ENCODE measurements around the gene CA6. TPM values are rescaled to one million over a fixed set of nuclear protein-coding genes. Genes with fewer than 3 reads are reported as not detected.
"Not testable (repeated sequence)": the region's sequence is repeated elsewhere in the genome, so short reads cannot be mapped to it uniquely, and the experiment has no call there.

Gene CA6
- total RNA-seq, 1 donor: not detected

DNA sequence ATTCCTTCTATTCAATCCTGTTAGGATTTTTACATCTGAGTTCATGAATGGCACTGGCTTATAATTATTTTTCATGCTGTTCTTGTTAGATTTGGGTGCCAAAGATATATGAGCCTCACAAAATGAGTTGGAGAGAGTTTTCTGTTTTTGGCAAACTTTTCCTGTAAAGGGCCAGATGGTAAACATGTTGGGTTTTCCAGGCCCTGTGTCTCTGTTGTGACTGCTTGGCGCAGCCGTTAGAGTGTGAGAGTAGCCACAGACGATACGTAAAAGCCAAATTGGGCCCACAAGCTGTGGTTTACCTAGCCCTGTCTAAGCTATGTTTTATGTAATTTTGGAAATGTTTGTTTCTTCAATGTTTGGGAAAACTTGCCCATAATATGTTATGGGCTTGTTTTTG lies 15.6 kb upstream of the CA6 start:
- Histone ChIP-seq H3K4me2 (ENCODE audit: insufficient read depth, low read length) (no peak overlapping the region), H3K4me3 (ENCODE audit: insufficient read depth, low read length) (no peak overlapping the region)
- TF ChIP-seq, protein P1, sequence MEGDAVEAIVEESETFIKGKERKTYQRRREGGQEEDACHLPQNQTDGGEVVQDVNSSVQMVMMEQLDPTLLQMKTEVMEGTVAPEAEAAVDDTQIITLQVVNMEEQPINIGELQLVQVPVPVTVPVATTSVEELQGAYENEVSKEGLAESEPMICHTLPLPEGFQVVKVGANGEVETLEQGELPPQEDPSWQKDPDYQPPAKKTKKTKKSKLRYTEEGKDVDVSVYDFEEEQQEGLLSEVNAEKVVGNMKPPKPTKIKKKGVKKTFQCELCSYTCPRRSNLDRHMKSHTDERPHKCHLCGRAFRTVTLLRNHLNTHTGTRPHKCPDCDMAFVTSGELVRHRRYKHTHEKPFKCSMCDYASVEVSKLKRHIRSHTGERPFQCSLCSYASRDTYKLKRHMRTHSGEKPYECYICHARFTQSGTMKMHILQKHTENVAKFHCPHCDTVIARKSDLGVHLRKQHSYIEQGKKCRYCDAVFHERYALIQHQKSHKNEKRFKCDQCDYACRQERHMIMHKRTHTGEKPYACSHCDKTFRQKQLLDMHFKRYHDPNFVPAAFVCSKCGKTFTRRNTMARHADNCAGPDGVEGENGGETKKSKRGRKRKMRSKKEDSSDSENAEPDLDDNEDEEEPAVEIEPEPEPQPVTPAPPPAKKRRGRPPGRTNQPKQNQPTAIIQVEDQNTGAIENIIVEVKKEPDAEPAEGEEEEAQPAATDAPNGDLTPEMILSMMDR (IDR thresholded peaks at IDR 0.05; ENCODE audit: extremely low read depth, low read depth, low read length): no peak

DNA sequence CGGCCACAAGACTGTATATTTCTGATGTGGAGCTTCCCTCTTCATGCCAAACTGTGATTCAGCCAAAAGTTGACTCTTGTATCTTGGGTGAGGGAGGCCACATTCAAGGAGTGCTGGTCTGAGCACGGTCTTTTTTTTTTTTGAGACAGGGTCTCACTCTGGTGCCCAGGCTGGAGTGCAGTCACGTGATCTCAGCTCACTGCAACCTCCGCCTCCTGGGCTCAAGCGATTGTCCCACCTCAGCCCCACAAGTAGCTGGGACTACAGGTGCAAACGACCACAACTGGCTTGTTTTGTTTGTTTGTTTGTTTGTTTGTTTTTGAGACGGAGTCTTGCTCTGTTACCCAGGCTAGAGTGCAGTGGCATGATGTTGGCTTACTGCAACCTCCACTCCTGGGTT lies 8.6 kb upstream of the CA6 start:
- not testable (repeated sequence) for H3K27ac ChIP-seq (ENCODE audit: low read depth, low read length); H3K9me3 ChIP-seq (ENCODE audit: low read depth, low read length); DNase-seq (ENCODE audit: insufficient read length, low spot score, missing footprints); H3K4me3 ChIP-seq (ENCODE audit: insufficient read depth, low read length); H3K79me2 ChIP-seq (ENCODE audit: insufficient read depth, low read length); H2AFZ ChIP-seq (ENCODE audit: low read length); H3K4me1 ChIP-seq (ENCODE audit: insufficient read depth, low read length); H3K4me2 ChIP-seq (ENCODE audit: insufficient read depth, low read length); H3K27me3 ChIP-seq (ENCODE audit: insufficient read depth, low read length); H4K20me1 ChIP-seq (ENCODE audit: insufficient read depth, low read length); H3K36me3 ChIP-seq (ENCODE audit: insufficient read depth, low read length)

More for the DNA sequence above, 15.6 kb upstream of the CA6 start:
- Histone ChIP-seq H4K20me1 (ENCODE audit: insufficient read depth, low read length) (no peaks in the 10 kb centered on the region), H2AFZ (ENCODE audit: low read length) (no peak overlapping the region), H3K4me1 (ENCODE audit: insufficient read depth, low read length) (no peaks in the 10 kb centered on the region), H3K36me3 (ENCODE audit: insufficient read depth, low read length) (no peaks in the 10 kb centered on the region), H3K9me3 (ENCODE audit: low read depth, low read length) (no peaks in the 10 kb centered on the region), H3K27ac (ENCODE audit: low read depth, low read length) (no peak overlapping the region), H3K27me3 (ENCODE audit: insufficient read depth, low read length) (peaks cover 10% of the 10 kb centered on the region), H3K79me2 (ENCODE audit: insufficient read depth, low read length) (no peaks in the 10 kb centered on the region)
- no peak for DNase-seq (ENCODE audit: insufficient read length, low spot score, missing footprints)

DNA sequence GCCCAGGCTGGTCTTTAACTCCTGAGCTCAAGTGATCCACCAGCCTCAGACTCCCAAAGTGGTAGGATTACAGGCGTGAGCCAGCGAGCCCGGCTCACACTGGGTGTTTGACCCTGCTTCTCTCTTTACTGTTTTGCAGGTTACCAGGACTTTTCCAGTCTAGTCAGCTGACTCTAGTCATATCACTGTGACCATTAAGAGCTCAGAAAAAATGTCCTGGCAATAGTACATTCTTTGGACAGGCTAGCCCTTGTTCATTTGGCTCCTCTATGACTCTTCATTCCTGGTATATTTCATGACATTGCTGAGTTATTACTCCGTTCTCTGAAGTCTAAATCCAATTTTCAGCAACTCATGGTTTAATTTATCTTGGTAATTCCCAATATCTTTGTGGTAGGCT lies 8.0 kb upstream of the CA6 start:
- Histone ChIP-seq H2AFZ (ENCODE audit: low read length) (no peak overlapping the region), H3K4me1 (ENCODE audit: insufficient read depth, low read length) (peaks cover 9% of the 10 kb centered on the region), H3K27ac (ENCODE audit: low read depth, low read length) (no peak overlapping the region), H4K20me1 (ENCODE audit: insufficient read depth, low read length) (no peaks in the 10 kb centered on the region), H3K9me3 (ENCODE audit: low read depth, low read length) (peaks cover 3% of the 10 kb centered on the region), H3K36me3 (ENCODE audit: insufficient read depth, low read length) (no peaks in the 10 kb centered on the region), H3K4me3 (ENCODE audit: insufficient read depth, low read length) (no peak overlapping the region), H3K79me2 (ENCODE audit: insufficient read depth, low read length) (no peaks in the 10 kb centered on the region), H3K4me2 (ENCODE audit: insufficient read depth, low read length) (no peak overlapping the region), H3K27me3 (ENCODE audit: insufficient read depth, low read length) (no peaks in the 10 kb centered on the region)
- DNase-seq (ENCODE audit: insufficient read length, low spot score, missing footprints): peak; percentile 75
- TF ChIP-seq, protein P1 (IDR thresholded peaks at IDR 0.05; ENCODE audit: extremely low read depth, low read depth, low read length): no peak

DNA sequence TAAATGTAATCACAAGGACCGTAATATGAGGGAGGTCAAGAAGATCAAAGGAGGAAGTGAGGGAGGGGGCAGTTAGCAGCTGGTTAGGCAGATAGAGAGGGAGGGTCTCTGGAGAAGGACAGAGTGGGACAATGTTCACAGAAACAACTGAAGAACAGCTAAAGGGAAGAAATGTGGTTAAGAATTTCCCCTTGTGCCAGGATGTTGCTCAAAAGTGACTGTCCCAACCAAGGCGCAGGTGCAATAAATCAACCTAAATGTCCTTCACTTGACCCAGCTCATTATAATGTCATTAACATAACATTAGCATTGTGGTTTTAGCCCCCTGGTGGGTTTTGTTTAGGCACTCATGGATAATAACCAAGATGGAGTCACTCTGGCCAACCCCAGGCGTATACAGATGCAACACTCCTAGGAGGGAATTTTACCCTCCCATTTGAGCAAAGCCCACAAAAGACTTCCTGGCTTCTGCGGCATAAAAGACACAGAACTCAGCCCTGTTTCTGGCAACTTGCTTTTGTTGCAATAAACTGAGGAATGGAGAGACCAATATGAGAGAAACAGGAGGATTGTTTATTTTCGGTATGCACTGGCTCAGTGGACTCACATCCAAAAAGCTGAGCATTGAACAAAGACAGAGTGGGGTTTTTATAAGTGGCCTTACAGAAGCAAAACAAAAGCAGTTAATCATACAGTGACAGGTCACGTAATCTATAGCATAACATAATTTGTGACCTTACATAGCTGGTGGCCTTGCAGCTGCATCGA lies 7.3 kb upstream of the CA6 start:
- H3K36me3 ChIP-seq (ENCODE audit: insufficient read depth, low read length): no peaks in the 10 kb centered on the region
- DNase-seq (ENCODE audit: insufficient read length, low spot score, missing footprints): no peak
- no peak overlapping the region for H3K4me3 ChIP-seq (ENCODE audit: insufficient read depth, low read length)

More for the DNA sequence above, 7.3 kb upstream of the CA6 start:
- TF ChIP-seq, protein P1 (IDR thresholded peaks at IDR 0.05; ENCODE audit: extremely low read depth, low read depth, low read length): no peak
- peaks cover 3% of the 10 kb centered on the region for H3K9me3 ChIP-seq (ENCODE audit: low read depth, low read length)
- H3K4me1 ChIP-seq (ENCODE audit: insufficient read depth, low read length): peaks cover 9% of the 10 kb centered on the region
- no peak overlapping the region for H3K4me2 ChIP-seq (ENCODE audit: insufficient read depth, low read length)
- H2AFZ ChIP-seq (ENCODE audit: low read length): no peak overlapping the region
- no peak overlapping the region for H3K27ac ChIP-seq (ENCODE audit: low read depth, low read length)
- H4K20me1 ChIP-seq (ENCODE audit: insufficient read depth, low read length): no peaks in the 10 kb centered on the region
- no peaks in the 10 kb centered on the region for H3K79me2 ChIP-seq (ENCODE audit: insufficient read depth, low read length)
- no peaks in the 10 kb centered on the region for H3K27me3 ChIP-seq (ENCODE audit: insufficient read depth, low read length)

Data from osteoblast (primary cell).